Urothelium cell line (cell line): ENCODE data around the gene EFEMP2.

ENCODE experiments used
- DNase-seq: peaks from one replicate; pipeline ENCODE4 v3.0.0; 2011; ENCODE audit warnings: low spot score, mixed read lengths
- FAIRE-seq: peaks from 2 replicates; lab custom pipeline; 2011; peaks lifted over from hg19 to GRCh38; lab: Jason Lieb, UNC

The EFEMP2 gene

DNA sequence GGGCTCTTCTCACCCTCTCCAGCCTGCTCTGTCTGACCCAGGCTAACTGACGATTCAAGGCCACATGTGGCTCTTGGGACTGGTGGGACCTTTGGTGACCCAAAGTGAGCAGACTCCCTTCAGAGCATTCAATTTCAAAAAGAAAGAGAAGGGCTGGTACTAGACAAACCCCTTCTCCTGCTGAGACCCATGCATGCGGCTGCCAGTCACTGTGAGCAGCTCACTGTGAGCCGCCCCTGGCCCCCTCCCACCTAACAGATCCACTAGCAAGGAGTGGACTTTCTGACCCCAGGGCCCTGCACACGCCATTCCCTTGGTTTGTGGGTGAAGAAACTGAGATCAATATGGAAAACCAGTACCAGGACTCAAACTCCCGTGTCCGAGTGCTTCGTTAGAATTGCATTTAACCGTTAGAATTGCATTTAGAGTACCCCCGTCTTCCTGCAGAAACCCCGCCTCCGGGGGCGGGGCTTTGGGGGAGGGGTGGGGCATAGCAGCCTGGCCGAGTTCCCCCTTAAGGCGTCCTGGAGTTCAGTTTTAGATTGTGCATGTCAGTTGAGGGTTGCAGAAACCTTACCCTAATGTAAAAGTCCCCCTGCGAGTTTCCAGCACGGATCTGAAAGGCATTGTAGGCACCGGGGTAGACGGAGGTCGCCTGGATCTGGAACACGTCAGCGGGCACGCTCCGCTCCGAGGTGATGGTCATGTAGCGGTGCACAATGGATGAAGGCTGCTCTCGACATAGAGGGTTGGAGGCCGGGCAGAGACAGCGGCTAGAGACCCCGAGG lies 5.1 kb downstream of the EFEMP2 start:
- DNase-seq = no peak
- FAIRE-seq = no peak

DNA sequence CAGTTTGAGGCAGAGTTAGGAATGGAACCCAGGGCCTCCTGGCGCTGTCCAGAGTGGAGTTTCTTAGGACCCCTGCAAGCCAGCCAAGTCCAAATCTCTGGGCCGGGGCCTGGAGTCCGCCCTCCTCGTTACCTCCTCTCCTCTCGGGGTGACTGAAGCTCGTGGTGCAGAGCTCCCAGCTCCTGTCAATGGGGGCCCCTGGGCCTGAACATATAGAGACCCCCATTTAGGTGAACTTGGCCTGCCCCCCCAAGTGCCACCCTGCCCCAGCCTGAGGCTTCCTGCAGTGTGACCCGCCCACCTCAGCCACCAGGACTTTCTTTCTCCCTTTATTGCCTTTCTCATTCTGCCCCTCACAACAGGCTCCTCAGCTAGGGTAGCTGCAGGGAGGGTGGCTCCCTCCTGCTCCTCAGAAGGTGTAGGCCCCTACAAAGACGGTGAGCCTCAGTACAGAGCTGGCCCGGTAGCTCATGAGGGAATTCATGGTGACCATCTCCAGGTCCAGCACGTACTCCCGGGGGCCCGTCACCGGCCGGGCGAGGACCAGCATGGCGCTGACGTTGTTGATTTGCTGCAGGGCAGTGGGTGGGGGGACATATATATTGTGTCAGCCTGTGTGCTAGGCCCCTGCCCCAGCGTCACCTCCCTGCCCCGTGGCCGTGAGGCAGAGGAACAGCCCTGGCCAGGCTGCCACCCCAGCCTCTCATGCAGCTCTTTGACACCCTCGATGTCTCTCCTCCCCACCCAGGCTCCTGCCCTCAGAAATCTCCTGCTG lies 5.9 kb downstream of the EFEMP2 start:
- FAIRE-seq = no peak
- no peak for DNase-seq

DNA sequence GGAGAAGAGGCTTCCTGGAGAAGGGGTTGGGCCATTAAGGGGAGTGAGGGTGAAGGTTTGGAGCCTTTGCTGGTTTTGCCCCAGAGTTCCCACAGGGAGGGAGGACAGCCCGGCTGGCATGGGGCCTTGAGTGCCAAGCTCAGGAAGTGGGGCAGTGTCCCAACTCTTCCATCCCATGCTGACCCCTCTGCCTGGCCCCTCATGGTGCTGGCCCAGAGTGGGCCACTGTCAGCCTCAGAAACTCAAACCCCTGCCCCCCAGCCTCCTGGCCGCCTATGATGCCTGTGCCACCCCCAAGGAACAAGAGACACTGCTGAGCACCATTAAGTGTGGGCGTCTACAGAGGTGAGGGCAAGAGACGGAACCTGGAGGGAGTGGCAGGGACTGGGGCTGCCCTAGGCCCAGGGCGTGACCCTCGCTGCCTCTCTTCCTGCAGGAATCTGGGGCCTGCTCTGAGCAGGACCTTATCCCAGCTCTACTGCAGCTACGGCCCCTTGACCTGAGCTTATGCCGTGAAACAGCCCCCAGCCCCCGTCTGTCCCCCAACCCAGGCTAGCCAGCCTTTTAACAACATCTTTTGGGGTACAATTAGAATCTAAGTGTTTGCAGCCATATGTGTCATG lies 6.9 kb downstream of the EFEMP2 start:
- DNase-seq (no peak), FAIRE-seq (no peak)

DNA sequence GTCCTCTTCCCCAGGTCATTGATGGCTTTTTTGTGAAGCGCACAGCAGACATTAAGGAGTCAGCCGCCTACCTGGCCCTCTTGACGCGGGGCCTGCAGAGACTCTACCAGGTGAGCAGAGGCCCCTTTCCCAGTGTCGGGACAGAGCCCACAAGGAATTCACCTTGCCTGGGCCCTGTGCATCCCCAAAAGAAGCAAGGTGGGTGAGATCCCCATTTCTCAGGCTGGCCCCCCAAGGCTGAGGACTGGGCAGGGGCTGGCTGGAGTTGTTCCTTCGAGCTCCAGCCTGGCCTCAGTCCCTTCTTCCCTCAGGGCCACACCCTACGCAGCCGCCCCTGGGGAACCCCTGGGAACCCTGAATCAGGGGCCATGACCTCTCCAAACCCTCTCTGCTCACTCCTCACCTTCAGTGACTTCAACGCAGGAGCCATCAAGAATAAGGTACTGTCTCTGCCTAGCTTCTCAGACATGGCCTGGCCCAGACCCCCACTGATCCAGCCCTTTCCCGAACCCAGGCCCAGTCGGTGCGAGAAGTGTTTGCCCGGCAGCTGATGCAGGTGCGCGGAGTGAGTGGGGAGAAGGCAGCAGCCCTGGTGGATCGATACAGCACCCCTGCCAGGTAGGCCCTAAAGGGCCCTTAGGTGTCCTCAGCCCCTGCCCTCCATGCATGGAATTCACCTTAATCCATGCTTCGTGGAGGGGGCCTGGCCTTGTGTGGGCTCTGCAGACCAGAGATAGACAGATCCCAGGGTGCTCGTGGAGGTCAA lies 7.7 kb downstream of the EFEMP2 start:
- DNase-seq (no peak), FAIRE-seq (no peak)

DNA sequence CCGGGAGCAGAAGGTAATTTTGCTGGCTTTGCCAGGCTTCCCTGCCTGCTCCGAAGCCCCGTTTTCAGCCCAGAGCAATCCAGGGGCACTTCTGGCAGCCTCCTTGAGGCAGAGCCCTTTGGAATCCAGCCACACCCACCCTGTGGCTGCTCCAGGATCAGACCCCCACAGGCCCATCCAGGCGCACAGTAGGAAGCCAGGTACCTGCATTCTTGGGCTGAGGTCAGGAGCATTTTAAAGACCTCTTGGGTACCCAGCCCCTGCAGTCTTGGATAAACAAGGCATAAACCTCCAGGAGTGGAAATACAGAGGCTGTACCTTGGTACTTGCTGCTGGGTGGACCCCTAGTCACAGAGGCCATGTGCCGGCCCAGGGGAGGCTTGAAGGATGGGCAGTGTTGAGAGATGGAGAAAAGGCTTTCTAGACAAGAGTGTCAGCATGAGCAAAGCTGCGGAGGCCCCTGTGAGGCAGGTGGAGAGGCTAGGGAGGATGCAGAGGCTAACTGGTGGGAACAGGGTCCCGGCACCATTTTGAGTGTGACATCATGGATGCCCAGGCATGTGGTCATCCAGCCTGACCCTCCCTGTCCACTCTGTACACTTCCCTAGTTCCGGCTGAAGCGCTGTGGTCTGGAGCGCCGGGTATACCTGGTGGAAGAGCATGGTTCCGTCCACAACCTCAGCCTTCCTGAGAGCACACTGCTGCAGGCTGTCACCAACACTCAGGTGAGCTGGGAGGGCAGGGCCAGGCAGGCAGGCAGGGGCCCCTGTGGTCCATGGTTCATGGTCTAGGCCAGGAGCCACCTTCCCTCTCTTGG lies 8.5 kb downstream of the EFEMP2 start:
- DNase-seq (no peak), FAIRE-seq (no peak)

DNA sequence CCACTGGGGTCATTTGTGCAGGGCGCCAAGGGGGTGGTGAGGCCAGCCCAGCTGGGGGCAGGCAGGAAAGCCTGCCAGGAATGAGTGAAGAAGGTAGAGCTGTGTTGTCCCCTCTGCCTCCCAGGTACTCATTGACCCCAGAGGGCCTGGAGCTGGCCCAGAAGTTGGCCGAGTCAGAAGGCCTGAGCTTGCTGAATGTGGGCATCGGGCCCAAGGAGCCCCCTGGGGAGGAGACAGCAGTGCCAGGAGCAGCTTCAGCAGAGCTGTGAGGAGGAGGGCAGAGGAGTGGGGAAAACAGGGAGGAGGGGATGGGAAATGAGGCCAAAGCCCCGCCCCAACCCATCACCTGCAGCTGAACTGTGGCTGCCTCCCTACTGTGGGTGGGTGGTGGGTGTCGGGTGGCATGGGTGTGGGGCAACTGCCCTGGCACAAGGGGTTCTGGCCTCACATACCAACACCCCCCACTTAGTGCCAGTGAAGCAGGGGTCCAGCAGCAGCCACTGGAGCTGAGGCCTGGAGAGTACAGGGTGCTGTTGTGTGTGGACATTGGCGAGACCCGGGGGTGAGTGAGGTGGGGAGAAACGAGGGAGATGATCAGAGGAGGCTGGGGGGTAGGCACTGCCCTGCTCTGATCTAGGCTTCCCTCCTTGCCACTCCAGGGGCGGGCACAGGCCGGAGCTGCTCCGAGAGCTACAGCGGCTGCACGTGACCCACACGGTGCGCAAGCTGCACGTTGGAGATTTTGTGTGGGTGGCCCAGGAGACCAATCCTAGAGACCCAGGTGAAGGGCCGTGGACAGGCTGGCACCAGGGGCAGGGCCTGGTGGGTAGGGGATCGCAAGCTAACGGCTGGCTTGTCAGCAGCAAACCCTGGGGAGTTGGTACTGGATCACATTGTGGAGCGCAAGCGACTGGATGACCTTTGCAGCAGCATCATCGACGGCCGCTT lies 9.4 kb downstream of the EFEMP2 start:
- no peak for DNase-seq
- FAIRE-seq = no peak

DNA sequence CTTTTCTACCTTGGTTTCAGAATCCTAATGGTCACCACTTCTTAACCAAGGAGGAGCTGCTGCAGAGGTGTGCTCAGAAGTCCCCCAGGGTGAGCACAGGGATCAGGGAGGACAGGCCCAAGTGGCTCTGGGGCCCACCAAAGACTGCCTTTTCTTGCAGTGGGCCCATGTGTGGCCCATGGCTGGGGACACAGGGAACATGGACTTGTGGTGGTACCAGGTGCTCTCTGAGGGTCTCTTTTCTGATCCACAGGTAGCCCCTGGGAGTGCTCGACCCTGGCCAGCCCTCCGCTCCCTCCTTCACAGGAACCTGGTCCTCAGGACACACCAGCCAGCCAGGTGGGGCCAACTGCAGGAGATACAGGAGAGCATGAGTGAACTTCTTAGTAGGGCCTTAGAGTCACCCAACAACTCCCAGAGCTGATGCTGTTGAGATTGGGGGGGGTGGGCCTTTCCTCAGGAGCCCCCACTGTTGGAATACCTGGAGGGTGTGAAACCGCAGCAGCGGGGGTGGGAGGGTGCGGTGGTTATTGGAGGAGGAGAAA lies 10.3 kb downstream of the EFEMP2 start:
- no peak for FAIRE-seq
- no peak for DNase-seq

DNA sequence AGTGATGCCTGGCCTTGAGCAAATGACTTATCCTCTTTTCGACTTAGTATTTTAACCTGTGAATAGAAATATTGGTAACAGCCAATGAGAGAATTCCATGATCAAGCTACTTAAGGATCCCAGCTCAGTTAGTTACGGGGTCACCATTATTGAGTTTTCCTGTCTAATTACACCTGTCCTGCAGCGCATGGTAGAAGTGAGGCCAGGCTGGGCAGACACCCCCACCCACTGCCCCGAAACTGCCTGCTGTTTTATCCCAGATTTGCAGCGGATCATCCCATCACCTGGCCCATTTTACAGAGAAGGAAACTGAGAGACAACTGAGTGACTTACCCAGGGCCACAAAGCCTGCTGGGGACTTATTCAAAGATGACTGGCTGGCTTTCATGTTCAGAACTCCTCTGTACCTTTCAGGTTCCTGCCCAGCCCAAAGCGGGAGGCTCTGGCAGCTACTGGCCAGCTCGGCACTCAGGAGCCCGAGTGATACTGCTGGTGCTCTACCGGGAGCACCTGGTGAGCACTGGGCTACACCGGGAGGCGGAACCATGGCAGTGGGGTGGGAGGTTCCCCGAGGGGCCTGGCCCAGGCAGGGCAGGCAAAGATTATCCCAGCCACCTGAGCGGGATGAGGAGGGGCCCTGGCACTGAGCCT lies 10.9 kb downstream of the EFEMP2 start:
- DNase-seq = no peak
- no peak for FAIRE-seq

DNA sequence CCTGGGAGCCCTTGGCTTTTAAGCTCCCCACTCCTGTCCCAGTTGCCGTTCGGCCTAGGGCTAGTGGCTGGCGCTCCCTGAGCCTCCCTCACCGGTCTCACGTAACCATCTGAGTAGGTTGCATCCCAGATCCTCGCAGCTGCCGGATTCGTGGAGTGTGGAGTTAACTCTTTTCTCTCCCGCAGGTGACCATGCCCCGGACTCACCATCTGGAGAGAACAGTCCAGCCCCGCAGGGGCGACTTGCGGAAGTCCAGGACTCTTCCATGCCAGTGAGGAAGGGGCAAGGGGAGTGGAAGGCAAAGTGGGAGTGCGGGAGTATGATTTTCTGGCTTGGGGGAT lies 11.5 kb downstream of the EFEMP2 start:
- no peak for FAIRE-seq
- no peak for DNase-seq

DNA sequence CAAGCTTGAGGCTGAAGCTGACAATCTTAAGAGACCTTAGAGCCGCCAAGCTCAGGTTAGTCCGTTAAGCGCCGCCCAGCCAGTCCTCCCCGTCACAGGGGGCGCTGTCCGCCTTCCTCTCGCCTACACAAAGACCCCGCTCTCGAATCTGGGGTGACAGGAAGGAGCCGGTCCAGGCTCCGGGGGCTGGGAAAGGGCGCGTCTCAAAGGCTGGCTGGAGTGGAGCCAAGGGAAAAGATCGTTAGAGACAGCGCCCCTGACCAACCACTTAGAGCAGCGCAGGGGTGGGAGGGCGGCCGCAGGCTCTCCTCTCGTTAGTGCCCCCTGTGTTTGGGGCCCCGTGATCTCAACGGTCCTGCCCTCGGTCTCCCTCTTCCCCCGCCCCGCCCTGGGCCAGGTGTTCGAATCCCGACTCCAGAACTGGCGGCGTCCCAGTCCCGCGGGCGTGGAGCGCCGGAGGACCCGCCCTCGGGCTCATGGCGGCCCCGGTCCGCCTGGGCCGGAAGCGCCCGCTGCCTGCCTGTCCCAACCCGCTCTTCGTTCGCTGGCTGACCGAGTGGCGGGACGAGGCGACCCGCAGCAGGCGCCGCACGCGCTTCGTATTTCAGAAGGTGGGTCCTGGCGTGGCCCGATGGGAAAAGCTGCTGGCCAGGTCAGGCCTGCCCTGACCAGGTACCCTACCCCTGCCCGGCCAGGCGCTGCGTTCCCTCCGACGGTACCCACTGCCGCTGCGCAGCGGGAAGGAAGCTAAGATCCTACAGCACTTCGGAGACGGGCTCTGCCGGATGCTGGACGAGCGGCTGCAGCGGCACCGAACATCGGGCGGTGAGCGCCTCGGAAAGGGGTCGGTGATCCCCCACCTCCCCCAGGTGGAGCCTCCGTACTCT lies 12.1 kb downstream of the EFEMP2 start, which contains the start of gene MUS81:
Gene MUS81 (plus strand): TSS at position 156 of the 887 bp plus-strand sequence. CDS start 321 bp downstream, at position 477.
- FAIRE-seq = no peak
- DNase-seq = peak; percentile 91

DNA sequence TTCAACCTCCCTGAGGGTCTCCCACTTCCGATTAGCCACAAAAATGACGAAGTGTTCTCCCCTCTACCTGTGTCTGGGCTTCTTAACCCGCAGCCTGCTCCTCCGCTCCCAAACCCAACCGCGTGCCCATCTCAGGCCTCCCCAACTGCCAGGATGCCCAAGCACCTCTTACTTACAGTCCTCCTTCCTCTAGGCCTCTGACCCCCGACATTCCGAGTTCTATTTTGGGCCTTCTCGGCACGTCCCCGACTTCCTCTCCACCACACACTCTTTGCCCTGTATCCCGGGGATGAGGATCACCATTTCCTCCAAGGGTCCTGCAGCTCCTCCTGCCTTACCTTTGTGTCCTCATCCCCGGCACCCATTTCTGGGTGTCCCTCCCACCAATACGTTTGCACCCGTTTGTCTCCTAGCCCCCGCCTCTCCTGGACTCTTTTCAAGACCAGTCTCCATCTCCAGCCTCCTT lies 12.8 kb downstream of the EFEMP2 start:
- no peak for FAIRE-seq
- no peak for DNase-seq

DNA sequence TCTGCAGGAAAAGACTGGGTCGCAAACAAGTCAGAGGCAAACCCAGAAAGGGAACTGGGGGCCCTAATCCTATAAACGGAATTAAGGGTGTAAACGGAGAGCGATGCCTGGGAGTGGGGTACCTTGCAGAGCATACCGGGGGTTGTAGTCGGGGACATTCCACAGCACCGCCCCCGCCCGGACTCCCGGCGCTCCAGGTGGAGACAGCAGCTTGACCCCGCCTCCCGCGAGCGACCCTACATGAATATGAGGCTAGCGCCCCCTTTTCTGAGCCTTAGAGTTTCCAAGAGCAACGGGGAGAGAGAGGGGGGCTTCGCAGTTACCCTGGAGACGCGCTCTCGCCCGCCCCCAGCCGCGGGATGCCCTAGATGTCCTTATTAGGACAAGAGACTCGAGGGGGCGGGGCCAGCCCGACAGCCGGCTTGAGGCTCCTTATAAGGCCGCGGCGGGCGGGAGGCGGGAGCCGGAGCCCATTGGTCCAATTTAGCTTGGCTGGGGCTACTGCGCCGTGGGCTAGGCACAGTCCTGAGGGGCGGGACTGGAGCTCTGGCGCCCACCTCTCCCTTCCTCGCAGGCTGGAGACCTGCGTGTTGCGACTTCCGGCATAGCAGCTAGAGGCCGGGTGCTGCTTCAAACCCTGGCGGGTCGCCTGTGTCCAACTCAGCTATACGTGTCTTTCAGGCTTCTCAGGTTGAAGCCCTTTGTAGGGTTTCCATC lies 13.3 kb downstream of the EFEMP2 start:
- DNase-seq = peak; percentile 94
- FAIRE-seq = no peak

DNA sequence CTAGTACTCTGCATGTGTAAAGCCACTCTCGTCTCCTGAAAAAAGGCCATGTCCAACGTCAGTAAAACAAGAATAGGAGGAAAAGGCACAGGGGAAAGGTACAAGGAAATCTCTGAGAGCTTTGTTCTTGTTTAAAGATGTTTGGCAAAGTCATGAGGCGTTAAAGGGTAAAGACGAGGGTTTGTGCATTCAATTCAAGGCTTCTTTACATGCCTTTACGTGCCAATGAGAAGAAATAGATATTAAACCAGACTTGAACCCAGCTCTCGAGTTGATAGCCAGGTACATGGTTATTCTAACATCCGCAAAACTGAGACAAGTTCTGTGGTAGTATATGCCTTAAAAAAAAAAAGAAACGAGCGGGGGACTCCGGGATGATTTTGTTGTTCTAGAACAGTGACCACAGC lies 13.9 kb downstream of the EFEMP2 start:
- FAIRE-seq = no peak
- DNase-seq = no peak

DNA sequence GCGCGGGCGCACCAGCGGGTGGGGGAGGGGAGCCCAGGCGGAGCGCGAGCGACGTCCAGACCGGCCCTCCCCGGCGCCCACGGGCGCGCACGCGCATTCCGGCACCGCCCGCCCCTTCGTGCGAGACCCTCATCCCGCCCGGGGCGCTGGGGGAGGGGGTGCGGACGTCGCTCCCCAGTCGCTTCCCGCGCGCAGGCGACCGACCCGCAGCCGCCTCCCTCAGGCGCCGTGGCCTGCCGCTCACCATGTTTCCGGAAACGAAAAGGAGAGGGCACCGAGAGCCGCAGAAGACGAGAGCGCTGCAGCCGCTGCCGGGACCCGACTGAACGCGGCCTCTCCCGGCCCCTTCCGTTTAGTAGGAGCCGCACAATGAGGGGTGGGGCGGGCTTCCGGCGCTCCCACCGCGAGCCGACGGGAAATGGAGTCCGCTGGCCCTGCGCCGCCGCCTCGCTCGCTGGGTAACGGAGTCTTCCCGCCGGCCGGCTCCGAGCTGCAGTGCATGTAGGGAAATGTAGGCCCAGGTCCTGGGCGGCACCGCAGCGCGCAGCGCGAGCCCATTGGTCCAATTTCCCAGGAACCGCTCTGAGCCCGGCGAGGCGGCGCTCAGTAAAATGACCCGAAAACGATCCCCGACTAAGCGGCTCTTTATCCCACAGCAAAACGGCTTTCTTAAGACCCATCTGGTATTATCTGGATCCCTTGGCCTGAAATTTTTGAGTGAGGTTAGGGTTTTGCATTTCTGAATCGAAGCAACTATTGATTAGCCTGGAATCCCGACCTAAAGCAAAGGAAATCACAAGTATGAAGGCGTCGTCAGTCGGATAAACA lies 14.5 kb downstream of the EFEMP2 start, which contains the start of gene CFL1:
Gene CFL1 (minus strand): TSS at position 328 of the 828 bp plus-strand sequence. CDS start 81 bp downstream, at position 247.
- peak; percentile 94 for DNase-seq
- peak; percentile 55 for FAIRE-seq

DNA sequence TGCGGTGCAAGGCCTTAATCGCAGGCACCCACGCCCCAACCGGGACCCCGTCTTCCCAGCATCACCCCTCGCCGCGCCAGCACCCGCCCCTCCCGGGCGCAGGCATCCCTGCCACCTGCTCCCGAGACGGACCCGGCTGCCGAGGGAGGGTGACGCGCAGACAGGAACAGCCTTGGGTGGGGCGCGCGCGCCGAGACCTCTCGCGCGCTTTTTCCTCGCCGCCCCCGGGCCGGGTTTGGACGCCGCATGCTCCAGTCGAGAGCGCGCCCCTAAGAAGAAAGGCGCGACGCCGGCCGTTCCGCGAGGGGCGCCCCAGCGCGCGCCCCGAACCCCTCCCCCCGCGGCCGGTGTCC lies 15.1 kb downstream of the EFEMP2 start:
- DNase-seq (no peak), FAIRE-seq (no peak)
